DMS79 (cell line): ENCODE measurements around the gene GATAD2A.
A peak's percentile ranks its signal among the peaks of the same experiment; 100 is the strongest.
"Not testable (repeated sequence)": the region's sequence is repeated elsewhere in the genome, so short reads cannot be mapped to it uniquely, and the experiment has no call there.

Experiments
- DNase-seq: peaks from one replicate; lab custom pipeline; 2025; lab: John Stamatoyannopoulos, UW

GATAD2A gene

GRCh38 chr19:19466201-19466600, 60.7 kb downstream of the GATAD2A start:
- no peak for DNase-seq

- DNase-seq = no peak
Measured at GRCh38 chr19:19468424-19469050, 63.1 kb downstream of the GATAD2A start.

- DNase-seq = no peak
Measured at GRCh38 chr19:19470579-19470978, 65.1 kb downstream of the GATAD2A start.

- DNase-seq = no peak
Measured at GRCh38 chr19:19471682-19472081, 66.2 kb downstream of the GATAD2A start.

- not testable (repeated sequence) for DNase-seq
Measured at GRCh38 chr19:19472106-19472505, 66.6 kb downstream of the GATAD2A start.

- DNase-seq = no peak
Measured at GRCh38 chr19:19475015-19475765, 69.7 kb downstream of the GATAD2A start.

GRCh38 chr19:19475849-19476828, 70.7 kb downstream of the GATAD2A start:
- no peak for DNase-seq

- DNase-seq = no peak
Measured at GRCh38 chr19:19477705-19478383, 72.4 kb downstream of the GATAD2A start.

GRCh38 chr19:19480688-19481087, 75.2 kb downstream of the GATAD2A start:
- DNase-seq = peak; percentile 14

- no peak for DNase-seq
Measured at GRCh38 chr19:19482809-19483596, 77.5 kb downstream of the GATAD2A start.

- no peak for DNase-seq
Measured at GRCh38 chr19:19485161-19485997, 79.9 kb downstream of the GATAD2A start.

GRCh38 chr19:19485998-19486290, 80.5 kb downstream of the GATAD2A start:
- DNase-seq = no peak

GRCh38 chr19:19486343-19487076, 81.0 kb downstream of the GATAD2A start:
- DNase-seq = no peak

GRCh38 chr19:19487077-19487949, 81.8 kb downstream of the GATAD2A start:
- no peak for DNase-seq

- DNase-seq = no peak
Measured at GRCh38 chr19:19487950-19488874, 82.7 kb downstream of the GATAD2A start.

- no peak for DNase-seq
Measured at GRCh38 chr19:19488875-19489690, 83.6 kb downstream of the GATAD2A start.

GRCh38 chr19:19489804-19490204, 84.3 kb downstream of the GATAD2A start:
- no peak for DNase-seq
